GM18511 (cell line): Measurements from ENCODE around the gene RACK1.

Experiments
- ATAC-seq: cut with Tn5 transposase; IDR thresholded peaks from one replicate; pipeline ENCODE4 v1.9.1; 2021; ENCODE audit warnings: mild to moderate bottlenecking, moderate library complexity; ENCODE audit not compliant: unreplicated experiment

RACK1 gene

DNA sequence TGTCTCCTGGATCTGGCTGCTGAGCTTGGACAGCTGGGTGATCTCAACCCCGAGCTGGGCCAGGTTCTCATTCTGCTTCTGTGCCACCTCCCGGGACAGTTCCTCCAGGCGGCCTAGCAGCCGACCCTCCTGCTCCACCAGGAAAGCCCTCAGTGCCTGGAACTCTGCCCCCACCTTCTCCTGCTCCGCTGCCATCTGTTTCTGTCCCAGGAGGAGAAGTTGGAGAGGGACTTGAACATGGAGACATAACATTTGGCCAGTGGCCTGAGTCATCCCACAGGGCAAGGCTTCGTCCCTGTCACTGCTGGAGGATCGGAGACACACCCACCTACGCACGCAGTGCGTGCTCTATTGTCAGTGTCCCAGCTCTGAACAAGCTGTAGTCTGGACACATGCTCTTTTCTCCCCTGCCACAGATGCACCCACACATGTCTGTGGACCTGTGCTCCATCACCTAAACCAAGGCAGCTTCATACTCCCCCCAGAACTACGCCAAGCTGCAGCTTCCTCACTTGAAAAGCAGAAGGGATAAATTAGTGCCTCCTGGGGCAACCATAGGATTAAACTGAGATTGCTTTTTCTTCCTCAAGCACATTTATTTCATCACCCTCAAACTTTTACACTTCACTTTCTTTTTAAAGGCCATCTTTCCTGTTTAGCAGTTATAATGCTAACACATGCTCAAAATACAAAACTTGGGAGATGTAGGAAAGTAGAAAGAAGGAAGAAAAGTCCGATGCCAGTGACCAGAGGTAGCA lies 43.6 kb downstream of the RACK1 start:
- no peak for ATAC-seq

GRCh38 chr5:181198905-181199519 lies 44.7 kb downstream of the RACK1 start:
- ATAC-seq: peak; percentile 79

GRCh38 chr5:181198106-181198685 lies 45.5 kb downstream of the RACK1 start:
- ATAC-seq: no peak

DNA sequence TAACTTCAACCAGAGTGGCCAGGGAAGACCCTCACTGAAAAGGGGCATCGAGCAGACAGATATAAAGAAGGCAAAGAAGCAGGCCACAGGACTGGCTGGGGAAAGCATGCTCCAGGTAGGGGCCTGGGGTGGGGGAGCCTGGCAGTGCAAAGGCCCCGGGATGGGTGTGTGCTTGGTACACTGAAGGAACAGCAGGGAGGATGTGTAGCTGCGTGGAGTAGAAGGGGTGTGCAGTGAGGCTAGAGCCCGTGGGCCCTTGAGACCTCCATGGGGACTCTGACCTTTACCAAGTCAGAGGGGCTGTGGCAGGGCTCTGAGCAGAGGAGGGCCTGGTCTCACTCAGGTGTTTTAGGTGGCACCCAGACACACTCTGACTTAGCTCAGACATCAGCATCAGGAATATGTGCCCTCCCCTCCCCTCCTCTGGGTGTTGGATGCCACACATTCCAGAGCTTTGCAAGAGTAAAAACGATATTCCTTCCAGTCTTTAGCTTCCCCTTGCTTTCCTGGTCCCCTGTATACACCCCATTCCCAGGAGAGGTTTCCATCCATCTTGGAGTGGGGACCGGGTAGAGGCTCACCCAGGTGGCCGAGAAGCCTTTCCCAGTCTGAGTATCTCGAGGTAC lies 46.3 kb downstream of the RACK1 start:
- no peak for ATAC-seq

GRCh38 chr5:181195249-181195761 lies 48.4 kb downstream of the RACK1 start:
- ATAC-seq: no peak

- ATAC-seq: no peak
These were observed 49.0 kb downstream of the RACK1 start for GRCh38 chr5:181194489-181195248.

DNA sequence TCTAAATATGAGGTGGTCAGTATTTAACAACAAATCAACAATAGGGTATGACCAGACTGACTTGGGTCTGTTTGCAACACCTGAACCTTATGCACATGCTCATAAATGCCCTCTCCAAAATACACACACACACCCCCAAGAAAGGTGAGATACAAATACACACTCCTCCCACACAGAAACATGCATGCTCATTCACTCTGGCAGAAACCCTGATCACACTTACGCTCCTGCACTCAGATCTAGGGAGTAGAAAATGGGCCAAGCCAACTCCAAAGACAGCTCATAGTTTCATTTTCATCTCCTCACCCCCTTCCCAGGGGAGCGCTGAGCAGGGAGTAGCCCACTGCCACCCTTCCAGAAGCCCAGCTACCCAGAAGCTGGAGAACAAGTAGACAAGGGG lies 50.0 kb downstream of the RACK1 start:
- ATAC-seq: no peak

DNA sequence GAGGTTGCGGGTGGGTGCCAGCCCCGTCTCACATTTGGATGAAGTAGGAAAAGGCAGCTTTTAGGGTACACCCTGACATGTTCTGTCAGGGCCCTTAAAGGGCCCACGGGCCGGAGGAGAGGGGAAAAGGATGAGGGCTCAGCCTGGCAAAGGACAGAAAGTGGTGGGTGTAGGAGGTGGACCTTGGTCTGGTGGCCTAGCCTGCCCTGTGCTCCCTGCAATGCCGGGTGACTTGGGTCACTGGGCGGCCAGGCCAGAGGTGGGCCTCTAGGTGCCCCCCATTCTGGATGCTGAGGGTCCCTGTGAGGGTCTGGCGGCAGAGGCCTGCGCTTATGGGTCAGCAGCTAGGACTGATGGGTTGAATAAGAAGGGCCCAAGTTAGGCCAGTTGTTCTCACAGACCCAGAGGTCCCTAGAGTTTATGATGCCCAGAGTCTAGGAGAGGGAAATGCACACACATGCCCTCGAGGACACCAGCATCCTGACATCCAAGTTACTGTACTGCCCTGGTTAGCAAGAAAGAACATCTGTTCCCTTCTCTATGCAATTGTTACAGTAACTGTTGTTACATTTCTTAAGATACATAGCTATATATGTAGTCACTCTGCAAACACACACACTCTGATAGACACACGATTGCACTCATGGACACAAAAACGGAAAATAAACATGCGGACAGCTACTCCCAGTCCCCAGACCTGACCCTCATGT lies 51.2 kb downstream of the RACK1 start:
- no peak for ATAC-seq

DNA sequence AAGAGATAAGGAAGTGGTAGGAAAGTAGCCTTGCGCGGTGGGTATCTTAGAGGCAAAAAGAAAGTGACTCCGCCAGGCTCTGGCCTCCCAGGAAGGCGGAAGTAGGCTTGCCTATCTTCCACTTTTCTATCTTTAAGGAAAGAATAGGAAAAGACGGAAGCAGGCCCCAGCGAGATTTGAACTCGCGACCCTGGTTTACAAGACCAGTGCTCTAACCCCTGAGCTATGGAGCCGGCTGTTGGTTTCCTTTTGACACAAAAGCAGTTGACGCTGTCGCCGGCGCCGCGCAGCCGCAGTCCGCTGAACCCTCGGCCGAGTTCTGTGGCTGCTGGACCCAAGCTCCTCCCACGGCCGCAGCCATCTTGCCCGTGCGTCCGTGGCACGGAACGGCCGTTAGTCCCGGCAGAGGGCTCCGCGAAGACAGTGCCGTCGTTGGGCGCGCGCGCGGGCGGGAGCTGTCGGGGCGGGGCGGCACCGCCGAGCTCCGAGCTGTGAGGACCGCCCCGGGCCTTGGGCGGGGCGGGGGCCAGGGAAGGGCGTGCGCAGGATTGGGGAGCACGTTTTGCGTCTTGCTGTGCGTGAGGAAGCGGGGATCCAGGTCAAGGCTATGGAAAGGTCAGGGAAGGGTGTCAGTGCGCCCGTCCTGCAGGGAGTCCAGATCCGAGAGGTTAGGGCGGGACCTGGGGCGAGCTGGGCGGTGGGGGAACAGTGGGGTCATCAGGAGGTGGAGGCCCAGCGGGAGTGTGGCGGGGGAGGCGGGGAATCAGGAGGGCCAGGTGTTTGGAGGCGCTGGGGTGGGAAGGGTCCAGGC lies 52.0 kb downstream of the RACK1 start:
- ATAC-seq: peak; percentile 63

DNA sequence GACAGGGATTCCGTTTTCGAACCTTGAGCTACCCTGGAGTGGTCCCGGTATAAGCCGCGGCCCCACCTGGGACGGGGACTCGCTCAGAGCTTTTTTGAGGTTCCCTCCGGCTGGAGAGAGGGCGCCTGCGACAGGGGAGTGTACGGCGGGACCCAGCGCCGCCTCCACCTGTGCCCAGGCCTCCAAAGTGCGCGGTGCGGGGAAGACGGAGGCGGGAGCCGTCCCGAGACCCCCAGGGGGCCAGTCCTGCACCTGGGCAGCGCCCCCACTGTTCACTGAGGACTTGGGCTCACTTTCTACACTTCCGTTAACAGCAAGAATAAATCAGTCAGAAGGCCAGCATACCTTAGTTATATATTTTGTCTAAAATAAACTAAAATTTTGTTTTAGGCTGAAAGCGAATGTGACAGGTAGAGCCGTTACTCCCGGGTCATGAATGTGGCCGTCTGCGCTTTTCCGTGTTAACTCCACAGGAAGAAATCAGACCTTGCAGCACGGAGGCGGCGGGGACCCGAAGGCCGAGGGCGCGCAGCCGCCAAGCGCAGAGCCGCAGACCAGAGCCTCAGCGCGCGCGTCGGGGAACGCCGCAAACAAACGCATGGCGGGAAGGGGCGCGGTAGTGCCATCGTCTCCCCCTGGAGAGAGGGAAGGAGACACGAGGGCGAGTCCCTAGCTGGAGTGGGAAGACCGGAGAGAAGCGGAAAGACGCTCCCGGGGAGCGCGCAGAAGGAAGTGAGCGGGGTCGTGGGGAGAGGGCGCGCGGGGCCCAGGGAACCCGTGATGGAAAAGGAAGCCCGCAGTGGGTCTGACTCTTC lies 52.8 kb downstream of the RACK1 start:
- peak; percentile 18 for ATAC-seq

DNA sequence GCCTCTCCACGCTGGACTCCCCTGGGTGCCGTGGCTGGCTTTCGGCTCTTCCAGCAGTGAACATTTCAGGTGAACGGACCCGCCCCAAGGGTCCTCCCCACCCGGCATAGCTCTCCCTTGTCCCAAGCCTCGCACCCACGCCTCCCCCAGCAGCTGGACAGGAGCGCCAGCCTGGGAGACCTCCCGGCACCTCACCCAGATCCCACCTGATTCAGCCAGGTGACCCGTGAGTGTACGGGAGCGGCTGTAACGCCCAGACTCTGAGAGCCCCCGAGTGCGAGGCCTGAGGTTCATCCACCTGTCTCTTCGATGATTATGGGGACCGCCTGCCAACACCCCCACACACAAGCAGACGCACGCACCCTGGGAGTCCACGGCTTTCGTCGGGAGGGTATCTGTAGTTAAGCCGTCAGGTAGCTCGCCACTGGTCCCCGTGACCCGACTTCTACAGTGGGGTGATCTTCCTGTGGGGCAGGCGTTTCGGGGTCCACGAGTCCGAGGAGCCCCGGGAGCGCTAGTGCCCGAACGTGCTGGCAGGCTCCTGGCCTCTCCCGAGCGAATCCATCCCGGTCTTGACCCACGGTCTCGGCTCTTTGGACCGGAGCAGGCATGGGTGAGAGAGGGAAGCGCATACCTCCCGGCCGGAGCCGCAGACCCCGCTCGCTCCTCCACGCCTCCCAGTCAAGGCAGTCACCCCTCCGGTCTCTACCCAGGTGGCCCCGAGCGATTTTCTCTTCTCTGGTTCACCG lies 53.6 kb downstream of the RACK1 start:
- no peak for ATAC-seq

- ATAC-seq: no peak
These were observed 54.2 kb downstream of the RACK1 start for GRCh38 chr5:181189363-181189961.

GRCh38 chr5:181188700-181189362 lies 54.9 kb downstream of the RACK1 start:
- ATAC-seq: no peak

DNA sequence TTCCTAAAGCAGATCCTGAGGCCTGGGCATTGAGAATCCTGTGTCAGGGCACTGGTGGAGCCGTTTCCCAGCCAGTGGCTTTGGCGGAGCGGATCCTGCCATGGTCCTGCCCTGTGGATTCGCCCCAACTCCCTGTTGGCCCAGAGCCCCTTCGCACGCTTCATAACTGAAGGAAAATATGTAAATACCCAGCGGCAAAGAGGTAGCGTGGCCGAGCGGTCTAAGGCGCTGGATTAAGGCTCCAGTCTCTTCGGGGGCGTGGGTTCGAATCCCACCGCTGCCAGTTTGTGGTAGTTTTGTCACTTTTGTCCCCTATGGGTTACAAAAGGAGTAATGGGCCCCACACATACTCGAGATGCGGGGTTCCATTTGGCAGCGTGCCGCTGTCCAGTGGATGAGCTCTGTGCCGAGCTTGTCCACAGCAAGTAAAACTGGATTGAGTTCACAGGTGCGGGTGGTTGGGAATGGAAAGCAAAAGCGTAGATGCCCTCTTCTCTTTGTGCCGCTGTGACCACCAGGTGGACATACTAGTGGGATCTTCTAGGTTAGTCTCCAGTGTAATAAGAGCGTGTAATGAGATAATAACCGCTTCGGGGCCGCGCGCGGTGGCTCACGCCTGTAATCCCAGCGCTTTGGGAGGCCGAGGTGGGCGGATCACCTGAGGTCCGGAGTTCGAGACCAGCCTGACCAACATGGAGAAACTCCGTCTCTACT lies 56.0 kb downstream of the RACK1 start:
- ATAC-seq: no peak

DNA sequence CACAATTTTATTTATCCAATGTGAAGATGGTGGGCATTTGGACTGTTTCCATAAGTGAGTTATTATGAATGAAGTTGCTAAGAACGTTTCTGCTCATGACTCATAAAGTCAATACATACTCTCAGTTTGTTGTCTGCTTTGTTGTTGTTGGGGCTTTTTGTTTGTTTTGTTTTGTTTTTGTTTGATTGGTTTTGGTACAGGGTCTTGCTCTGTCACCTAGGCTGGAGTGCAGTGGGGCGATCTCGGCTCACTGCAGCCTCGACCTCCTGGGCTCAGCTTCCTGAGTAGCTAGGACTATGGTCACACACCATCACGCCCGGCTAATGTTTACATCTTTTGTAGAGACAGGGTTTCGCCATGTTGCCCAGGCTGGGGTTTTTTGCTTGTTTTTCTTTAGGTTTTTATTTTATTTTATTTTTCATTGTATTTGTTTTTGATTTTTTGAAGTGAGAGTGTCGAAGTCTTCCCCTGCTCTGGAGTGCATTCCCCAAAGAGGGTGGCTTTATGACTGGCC lies 56.7 kb downstream of the RACK1 start:
- no peak for ATAC-seq
